ENCODE data around the gene UBA3.

The UBA3 gene

GRCh38 chr3:69044608-69045007 is 35.6 kb downstream of the UBA3 start:
- H3K36me3 ChIP-seq (ENCODE audit: control insufficient read depth, insufficient read depth, low read length), result no peaks in the 10 kb centered on the region
- no peaks in the 10 kb centered on the region for H3K27me3 ChIP-seq (ENCODE audit: control insufficient read depth, insufficient read depth, low read length)
- peaks cover 7% of the 10 kb centered on the region for H3K79me2 ChIP-seq
- no peak overlapping the region for H3K4me3 ChIP-seq (ENCODE audit: low read depth, low read length)
- no peak overlapping the region for H2AFZ ChIP-seq
- no peak for TF ChIP-seq CTCF (IDR thresholded peaks at IDR 0.05)
- H3K4me2 ChIP-seq (ENCODE audit: low read length), result no peak overlapping the region
- H3K27ac ChIP-seq, result no peak overlapping the region
- H3K4me1 ChIP-seq, result no peaks in the 10 kb centered on the region
- H3K9ac ChIP-seq, result no peak overlapping the region
- no peaks in the 10 kb centered on the region for H3K9me3 ChIP-seq (ENCODE audit: control insufficient read depth, low read length)

- H3K9ac ChIP-seq, result no peak overlapping the region
- no peak for TF ChIP-seq CTCF (IDR thresholded peaks at IDR 0.05)
- no peaks in the 10 kb centered on the region for H3K9me3 ChIP-seq (ENCODE audit: control insufficient read depth, low read length)
- no peaks in the 10 kb centered on the region for H3K79me2 ChIP-seq
- H3K27me3 ChIP-seq (ENCODE audit: control insufficient read depth, insufficient read depth, low read length), result no peaks in the 10 kb centered on the region
- no peaks in the 10 kb centered on the region for H3K4me1 ChIP-seq
- no peak overlapping the region for H3K27ac ChIP-seq
- no peaks in the 10 kb centered on the region for H3K36me3 ChIP-seq (ENCODE audit: control insufficient read depth, insufficient read depth, low read length)
- no peak overlapping the region for H2AFZ ChIP-seq
- H3K4me2 ChIP-seq (ENCODE audit: low read length), result no peak overlapping the region
- H3K4me3 ChIP-seq (ENCODE audit: low read depth, low read length), result no peak overlapping the region
These were observed 46.7 kb downstream of the UBA3 start for GRCh38 chr3:69033470-69033869.

- H3K27me3 ChIP-seq (ENCODE audit: control insufficient read depth, insufficient read depth, low read length), result no peaks in the 10 kb centered on the region
- H3K36me3 ChIP-seq (ENCODE audit: control insufficient read depth, insufficient read depth, low read length), result no peaks in the 10 kb centered on the region
- H3K4me1 ChIP-seq, result no peaks in the 10 kb centered on the region
- H3K9me3 ChIP-seq (ENCODE audit: control insufficient read depth, low read length), result no peaks in the 10 kb centered on the region
- no peak for TF ChIP-seq CTCF (IDR thresholded peaks at IDR 0.05)
- no peak overlapping the region for H3K27ac ChIP-seq
- no peak overlapping the region for H2AFZ ChIP-seq
- no peak overlapping the region for H3K4me3 ChIP-seq (ENCODE audit: low read depth, low read length)
- no peaks in the 10 kb centered on the region for H3K79me2 ChIP-seq
- no peak overlapping the region for H3K9ac ChIP-seq
- no peak overlapping the region for H3K4me2 ChIP-seq (ENCODE audit: low read length)
These were observed 47.4 kb downstream of the UBA3 start for GRCh38 chr3:69032737-69033136.

- H3K4me2 ChIP-seq (ENCODE audit: low read length), result no peak overlapping the region
- no peak overlapping the region for H2AFZ ChIP-seq
- H3K4me3 ChIP-seq (ENCODE audit: low read depth, low read length), result no peak overlapping the region
- no peak overlapping the region for H3K27ac ChIP-seq
- H3K36me3 ChIP-seq (ENCODE audit: control insufficient read depth, insufficient read depth, low read length), result no peaks in the 10 kb centered on the region
- H3K79me2 ChIP-seq, result no peaks in the 10 kb centered on the region
- H3K9ac ChIP-seq, result no peak overlapping the region
- H3K27me3 ChIP-seq (ENCODE audit: control insufficient read depth, insufficient read depth, low read length), result no peaks in the 10 kb centered on the region
- TF ChIP-seq CTCF (IDR thresholded peaks at IDR 0.05), result no peak
- no peaks in the 10 kb centered on the region for H3K4me1 ChIP-seq
- H3K9me3 ChIP-seq (ENCODE audit: control insufficient read depth, low read length), result no peaks in the 10 kb centered on the region
These were observed 48.0 kb downstream of the UBA3 start for GRCh38 chr3:69032142-69032541.

- Histone ChIP-seq H3K4me2 (ENCODE audit: low read length) (no peak overlapping the region), H3K9ac (no peak overlapping the region), H3K27me3 (ENCODE audit: control insufficient read depth, insufficient read depth, low read length) (no peaks in the 10 kb centered on the region), H3K4me1 (no peaks in the 10 kb centered on the region), H3K79me2 (no peaks in the 10 kb centered on the region), H2AFZ (no peak overlapping the region), H3K36me3 (ENCODE audit: control insufficient read depth, insufficient read depth, low read length) (no peaks in the 10 kb centered on the region), H3K27ac (no peak overlapping the region), H3K4me3 (ENCODE audit: low read depth, low read length) (no peak overlapping the region), H3K9me3 (ENCODE audit: control insufficient read depth, low read length) (no peaks in the 10 kb centered on the region)
- TF ChIP-seq CTCF (IDR thresholded peaks at IDR 0.05), result no peak
These were observed 48.5 kb downstream of the UBA3 start for GRCh38 chr3:69031635-69032034.
